ENCODE results near the gene PAX6. TPM values are rescaled to one million over a fixed set of nuclear protein-coding genes. Genes with fewer than 3 reads are reported as not detected.
A peak's percentile ranks its signal among the peaks of the same experiment; 100 is the strongest.

PAX6 gene
- total and polyA plus RNA-seq, 9 of the 15 experiments (the other 6 are each of a cell fraction or from before 2014, with no cell fraction given): 1.5 to 10.9 (median 5.3) TPM

DNA sequence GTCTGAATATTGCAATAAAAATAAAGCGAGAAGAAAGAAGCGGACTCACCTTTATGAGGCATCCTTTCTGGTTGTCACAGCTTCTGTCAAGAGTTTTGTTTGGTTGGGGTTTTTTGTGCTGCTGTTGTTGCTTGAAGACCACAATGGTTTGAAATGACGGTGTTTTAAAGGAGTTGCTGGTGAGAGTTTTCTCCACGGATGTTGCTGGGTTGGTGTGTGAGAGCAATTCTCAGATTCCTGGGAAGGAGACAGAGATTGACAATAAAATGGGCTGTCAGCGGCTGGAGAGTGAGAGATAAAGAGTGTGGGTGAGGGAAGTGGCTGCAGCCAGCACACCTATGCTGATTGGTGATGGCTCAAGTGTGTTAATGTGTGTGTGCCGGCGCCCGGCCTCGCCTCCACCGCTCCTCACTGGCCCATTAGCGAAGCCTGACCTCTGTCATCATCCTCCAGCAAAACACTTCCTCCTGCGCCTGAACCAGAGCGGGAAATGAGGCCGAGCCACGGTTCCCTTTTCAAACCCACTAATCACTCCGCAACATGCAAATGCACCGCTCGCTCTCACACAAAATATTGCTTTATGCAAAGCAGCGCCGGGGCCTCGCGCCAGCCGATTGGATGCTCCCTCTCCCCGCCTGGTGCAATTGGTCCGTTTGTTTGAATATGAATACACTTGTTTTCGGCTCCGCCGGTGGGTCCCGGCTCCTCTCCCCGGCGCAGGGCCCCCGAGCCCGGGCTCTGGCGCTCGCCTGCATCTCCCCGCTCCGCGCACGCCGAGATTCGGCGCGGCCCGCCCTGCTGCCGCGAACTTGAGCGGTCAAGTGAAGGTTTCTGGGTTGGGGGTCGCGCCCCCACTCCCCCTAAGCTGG is at the start of gene PAX6 (continued):
- TF ChIP-seq, protein P1, sequence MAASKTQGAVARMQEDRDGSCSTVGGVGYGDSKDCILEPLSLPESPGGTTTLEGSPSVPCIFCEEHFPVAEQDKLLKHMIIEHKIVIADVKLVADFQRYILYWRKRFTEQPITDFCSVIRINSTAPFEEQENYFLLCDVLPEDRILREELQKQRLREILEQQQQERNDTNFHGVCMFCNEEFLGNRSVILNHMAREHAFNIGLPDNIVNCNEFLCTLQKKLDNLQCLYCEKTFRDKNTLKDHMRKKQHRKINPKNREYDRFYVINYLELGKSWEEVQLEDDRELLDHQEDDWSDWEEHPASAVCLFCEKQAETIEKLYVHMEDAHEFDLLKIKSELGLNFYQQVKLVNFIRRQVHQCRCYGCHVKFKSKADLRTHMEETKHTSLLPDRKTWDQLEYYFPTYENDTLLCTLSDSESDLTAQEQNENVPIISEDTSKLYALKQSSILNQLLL (CRISPR knock-in tag; IDR thresholded peaks at IDR 0.05; ENCODE audit: borderline replicate concordance): no peak
- TF ChIP-seq, protein P2, sequence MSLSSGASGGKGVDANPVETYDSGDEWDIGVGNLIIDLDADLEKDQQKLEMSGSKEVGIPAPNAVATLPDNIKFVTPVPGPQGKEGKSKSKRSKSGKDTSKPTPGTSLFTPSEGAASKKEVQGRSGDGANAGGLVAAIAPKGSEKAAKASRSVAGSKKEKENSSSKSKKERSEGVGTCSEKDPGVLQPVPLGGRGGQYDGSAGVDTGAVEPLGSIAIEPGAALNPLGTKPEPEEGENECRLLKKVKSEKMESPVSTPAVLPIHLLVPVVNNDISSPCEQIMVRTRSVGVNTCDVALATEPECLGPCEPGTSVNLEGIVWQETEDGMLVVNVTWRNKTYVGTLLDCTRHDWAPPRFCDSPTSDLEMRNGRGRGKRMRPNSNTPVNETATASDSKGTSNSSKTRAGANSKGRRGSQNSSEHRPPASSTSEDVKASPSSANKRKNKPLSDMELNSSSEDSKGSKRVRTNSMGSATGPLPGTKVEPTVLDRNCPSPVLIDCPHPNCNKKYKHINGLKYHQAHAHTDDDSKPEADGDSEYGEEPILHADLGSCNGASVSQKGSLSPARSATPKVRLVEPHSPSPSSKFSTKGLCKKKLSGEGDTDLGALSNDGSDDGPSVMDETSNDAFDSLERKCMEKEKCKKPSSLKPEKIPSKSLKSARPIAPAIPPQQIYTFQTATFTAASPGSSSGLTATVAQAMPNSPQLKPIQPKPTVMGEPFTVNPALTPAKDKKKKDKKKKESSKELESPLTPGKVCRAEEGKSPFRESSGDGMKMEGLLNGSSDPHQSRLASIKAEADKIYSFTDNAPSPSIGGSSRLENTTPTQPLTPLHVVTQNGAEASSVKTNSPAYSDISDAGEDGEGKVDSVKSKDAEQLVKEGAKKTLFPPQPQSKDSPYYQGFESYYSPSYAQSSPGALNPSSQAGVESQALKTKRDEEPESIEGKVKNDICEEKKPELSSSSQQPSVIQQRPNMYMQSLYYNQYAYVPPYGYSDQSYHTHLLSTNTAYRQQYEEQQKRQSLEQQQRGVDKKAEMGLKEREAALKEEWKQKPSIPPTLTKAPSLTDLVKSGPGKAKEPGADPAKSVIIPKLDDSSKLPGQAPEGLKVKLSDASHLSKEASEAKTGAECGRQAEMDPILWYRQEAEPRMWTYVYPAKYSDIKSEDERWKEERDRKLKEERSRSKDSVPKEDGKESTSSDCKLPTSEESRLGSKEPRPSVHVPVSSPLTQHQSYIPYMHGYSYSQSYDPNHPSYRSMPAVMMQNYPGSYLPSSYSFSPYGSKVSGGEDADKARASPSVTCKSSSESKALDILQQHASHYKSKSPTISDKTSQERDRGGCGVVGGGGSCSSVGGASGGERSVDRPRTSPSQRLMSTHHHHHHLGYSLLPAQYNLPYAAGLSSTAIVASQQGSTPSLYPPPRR (CRISPR knock-in tag; IDR thresholded peaks at IDR 0.05; ENCODE audit: borderline replicate concordance): no peak
- TF ChIP-seq, protein P3, sequence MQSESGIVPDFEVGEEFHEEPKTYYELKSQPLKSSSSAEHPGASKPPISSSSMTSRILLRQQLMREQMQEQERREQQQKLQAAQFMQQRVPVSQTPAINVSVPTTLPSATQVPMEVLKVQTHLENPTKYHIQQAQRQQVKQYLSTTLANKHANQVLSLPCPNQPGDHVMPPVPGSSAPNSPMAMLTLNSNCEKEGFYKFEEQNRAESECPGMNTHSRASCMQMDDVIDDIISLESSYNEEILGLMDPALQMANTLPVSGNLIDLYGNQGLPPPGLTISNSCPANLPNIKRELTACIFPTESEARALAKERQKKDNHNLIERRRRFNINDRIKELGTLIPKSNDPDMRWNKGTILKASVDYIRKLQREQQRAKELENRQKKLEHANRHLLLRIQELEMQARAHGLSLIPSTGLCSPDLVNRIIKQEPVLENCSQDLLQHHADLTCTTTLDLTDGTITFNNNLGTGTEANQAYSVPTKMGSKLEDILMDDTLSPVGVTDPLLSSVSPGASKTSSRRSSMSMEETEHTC (IDR thresholded peaks at IDR 0.05): no peak
- TF ChIP-seq, protein P4, sequence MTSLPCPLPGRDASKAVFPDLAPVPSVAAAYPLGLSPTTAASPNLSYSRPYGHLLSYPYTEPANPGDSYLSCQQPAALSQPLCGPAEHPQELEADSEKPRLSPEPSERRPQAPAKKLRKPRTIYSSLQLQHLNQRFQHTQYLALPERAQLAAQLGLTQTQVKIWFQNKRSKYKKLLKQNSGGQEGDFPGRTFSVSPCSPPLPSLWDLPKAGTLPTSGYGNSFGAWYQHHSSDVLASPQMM (CRISPR knock-in tag; IDR thresholded peaks at IDR 0.05): no peak
- TF ChIP-seq SRSF9 (IDR thresholded peaks at IDR 0.05; ENCODE audit: borderline replicate concordance, low read depth, low read length) (no peak), ZNF584 (CRISPR knock-in tag; IDR thresholded peaks at IDR 0.05; ENCODE audit: low read depth) (no peak), PCBP1 (IDR thresholded peaks at IDR 0.05; ENCODE audit: low read depth, low read length, poor library complexity, severe bottlenecking) (peak; percentile 41), MCM3 (IDR thresholded peaks at IDR 0.05) (no peak), NCOA4 (IDR thresholded peaks at IDR 0.05; ENCODE audit: partially characterized antibody) (no peak), ZNF165 (CRISPR knock-in tag; IDR thresholded peaks at IDR 0.05; ENCODE audit: borderline replicate concordance) (no peak), RBM39 (optimal IDR thresholded peaks at IDR 0.05; ENCODE audit: low read depth, low read length) (no peak), ZNF239 (CRISPR knock-in tag; IDR thresholded peaks at IDR 0.05) (no peak), ZNF695 (CRISPR knock-in tag; IDR thresholded peaks at IDR 0.05) (no peak), ETV1 (tag; conservative IDR thresholded peaks at IDR 0.05; ENCODE audit: low read depth) (0 out of 2 replicates have a peak, but pooled peaks have one; percentile 27), SMARCA5 (IDR thresholded peaks at IDR 0.05) (peak; percentile 46; the same call in 1 of the 2 replicates), PHB2 (IDR thresholded peaks at IDR 0.05; ENCODE audit: low read depth) (no peak)
- TF ChIP-seq, protein P5, sequence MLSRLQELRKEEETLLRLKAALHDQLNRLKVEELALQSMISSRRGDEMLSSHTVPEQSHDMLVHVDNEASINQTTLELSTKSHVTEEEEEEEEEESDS (CRISPR knock-in tag; IDR thresholded peaks at IDR 0.05): no peak
- TF ChIP-seq, protein P6, sequence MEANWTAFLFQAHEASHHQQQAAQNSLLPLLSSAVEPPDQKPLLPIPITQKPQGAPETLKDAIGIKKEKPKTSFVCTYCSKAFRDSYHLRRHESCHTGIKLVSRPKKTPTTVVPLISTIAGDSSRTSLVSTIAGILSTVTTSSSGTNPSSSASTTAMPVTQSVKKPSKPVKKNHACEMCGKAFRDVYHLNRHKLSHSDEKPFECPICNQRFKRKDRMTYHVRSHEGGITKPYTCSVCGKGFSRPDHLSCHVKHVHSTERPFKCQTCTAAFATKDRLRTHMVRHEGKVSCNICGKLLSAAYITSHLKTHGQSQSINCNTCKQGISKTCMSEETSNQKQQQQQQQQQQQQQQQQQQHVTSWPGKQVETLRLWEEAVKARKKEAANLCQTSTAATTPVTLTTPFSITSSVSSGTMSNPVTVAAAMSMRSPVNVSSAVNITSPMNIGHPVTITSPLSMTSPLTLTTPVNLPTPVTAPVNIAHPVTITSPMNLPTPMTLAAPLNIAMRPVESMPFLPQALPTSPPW (CRISPR knock-in tag; IDR thresholded peaks at IDR 0.05): no peak

Data from K562 (cell line).